ENCODE measurements around the gene ACTL6A.

DNA sequence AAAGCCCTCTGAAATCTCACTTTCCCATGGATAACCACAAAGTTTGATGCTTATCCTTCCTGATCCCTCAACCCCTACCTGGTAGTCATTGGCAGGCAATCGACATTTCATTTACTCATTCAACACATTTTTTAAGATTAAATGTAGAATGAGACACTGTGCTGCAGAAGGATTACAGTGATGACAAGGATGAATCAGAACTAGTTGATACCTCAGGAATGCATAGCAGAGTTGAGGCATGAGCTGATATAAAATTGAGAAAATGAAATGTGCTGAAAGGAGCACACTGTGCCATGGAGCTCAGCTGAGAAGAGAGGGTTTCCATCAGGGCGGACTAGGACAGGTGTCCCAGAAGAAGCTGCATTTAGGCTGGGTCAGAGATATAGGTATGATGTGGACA is 48.9 kb upstream of the ACTL6A start:
- TF ChIP-seq POLR2A (IDR thresholded peaks at IDR 0.05), result no peak
- TF ChIP-seq, protein P1, sequence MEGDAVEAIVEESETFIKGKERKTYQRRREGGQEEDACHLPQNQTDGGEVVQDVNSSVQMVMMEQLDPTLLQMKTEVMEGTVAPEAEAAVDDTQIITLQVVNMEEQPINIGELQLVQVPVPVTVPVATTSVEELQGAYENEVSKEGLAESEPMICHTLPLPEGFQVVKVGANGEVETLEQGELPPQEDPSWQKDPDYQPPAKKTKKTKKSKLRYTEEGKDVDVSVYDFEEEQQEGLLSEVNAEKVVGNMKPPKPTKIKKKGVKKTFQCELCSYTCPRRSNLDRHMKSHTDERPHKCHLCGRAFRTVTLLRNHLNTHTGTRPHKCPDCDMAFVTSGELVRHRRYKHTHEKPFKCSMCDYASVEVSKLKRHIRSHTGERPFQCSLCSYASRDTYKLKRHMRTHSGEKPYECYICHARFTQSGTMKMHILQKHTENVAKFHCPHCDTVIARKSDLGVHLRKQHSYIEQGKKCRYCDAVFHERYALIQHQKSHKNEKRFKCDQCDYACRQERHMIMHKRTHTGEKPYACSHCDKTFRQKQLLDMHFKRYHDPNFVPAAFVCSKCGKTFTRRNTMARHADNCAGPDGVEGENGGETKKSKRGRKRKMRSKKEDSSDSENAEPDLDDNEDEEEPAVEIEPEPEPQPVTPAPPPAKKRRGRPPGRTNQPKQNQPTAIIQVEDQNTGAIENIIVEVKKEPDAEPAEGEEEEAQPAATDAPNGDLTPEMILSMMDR (IDR thresholded peaks at IDR 0.05), result no peak
- TF ChIP-seq POLR2AphosphoS5 (IDR thresholded peaks at IDR 0.05), result no peak
